Lower lobe of right lung (tissue), 2 donors: ENCODE measurements around the gene SCAMP5. TPM values are rescaled to one million over a fixed set of nuclear protein-coding genes. Genes with fewer than 3 reads are reported as not detected.

Source experiments
- ATAC-seq, 2 donors: fragments of 200-7000 bp; cut with Tn5 transposase; one replicate each; pipeline ENCODE4 v1.9.1; 2020 to 2022; ENCODE audit warnings: mild to moderate bottlenecking in 2 of 2, moderate library complexity in 2 of 2
- DNase-seq: peaks from one replicate; pipeline ENCODE4 v3.0.0-alpha.2; 2020
- H3K27ac ChIP-seq: fragments of 200-600 bp; one replicate; pipeline ENCODE4 v1.8.0; 2022
- H3K27me3 ChIP-seq: fragments of 200-600 bp; one replicate; pipeline ENCODE4 v1.8.0; 2022; ENCODE audit warnings: low read depth
- H3K36me3 ChIP-seq: fragments of 200-600 bp; one replicate; pipeline ENCODE4 v1.8.0; 2022; ENCODE audit warnings: mild to moderate bottlenecking
- H3K4me1 ChIP-seq: fragments of 200-600 bp; one replicate; pipeline ENCODE4 v1.8.0; 2022
- H3K4me3 ChIP-seq: fragments of 200-600 bp; one replicate; pipeline ENCODE4 v1.8.0; 2022; ENCODE audit warnings: mild to moderate bottlenecking
- H3K9me3 ChIP-seq: fragments of 200-600 bp; one replicate; pipeline ENCODE4 v1.8.0; 2022
- intact Hi-C: fragments of 100-400 bp; cut with DNase I; formaldehyde crosslinking; loops from one replicate; pipeline ENCODE4 v1.11.0; 2022
- total RNA-seq: library from RNA; stranded (reverse); fragmentation: NEBNext Ultra II Directional; extraction: Animal tissue kit (Norgen Biotek cat#: 25700); gene quantifications from one replicate; pipeline ENCODE4 v1.2.1, GENCODE V29; 2021
- TF ChIP-seq, protein P1 (sequence below): fragments of 200-600 bp; IDR thresholded peaks from one replicate; pipeline ENCODE4 v1.8.0; 2022; ENCODE audit warnings: antibody characterized with exemption, mild to moderate bottlenecking
- donor health status: DM: no; HTN: yes; CAD: no; lungs with severe emphysema.

Gene SCAMP5
- total RNA-seq, 1 donor from 2014 or later = 1.9 TPM

DNA sequence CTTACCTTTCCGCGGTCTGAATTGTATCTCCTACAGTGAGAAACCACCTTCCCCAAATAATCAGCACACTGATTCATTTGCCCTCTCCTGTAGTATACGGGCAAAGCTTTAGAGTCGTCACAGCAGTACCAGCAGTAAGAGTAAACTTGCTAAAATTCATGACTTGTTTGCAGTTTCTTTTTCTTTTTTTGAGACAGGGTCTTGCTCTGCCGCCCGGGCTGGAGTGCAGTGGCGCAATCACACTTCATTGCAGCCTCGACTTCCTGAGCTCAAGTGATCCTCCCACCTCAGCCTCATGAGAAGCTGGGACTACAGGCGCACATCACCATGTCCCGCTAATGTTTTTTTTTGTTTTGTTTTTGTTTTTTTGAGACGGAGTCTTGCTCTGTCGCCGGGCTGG is 11.9 kb downstream of the SCAMP5 start:
- no peak for ATAC-seq
- TF ChIP-seq, protein P1, sequence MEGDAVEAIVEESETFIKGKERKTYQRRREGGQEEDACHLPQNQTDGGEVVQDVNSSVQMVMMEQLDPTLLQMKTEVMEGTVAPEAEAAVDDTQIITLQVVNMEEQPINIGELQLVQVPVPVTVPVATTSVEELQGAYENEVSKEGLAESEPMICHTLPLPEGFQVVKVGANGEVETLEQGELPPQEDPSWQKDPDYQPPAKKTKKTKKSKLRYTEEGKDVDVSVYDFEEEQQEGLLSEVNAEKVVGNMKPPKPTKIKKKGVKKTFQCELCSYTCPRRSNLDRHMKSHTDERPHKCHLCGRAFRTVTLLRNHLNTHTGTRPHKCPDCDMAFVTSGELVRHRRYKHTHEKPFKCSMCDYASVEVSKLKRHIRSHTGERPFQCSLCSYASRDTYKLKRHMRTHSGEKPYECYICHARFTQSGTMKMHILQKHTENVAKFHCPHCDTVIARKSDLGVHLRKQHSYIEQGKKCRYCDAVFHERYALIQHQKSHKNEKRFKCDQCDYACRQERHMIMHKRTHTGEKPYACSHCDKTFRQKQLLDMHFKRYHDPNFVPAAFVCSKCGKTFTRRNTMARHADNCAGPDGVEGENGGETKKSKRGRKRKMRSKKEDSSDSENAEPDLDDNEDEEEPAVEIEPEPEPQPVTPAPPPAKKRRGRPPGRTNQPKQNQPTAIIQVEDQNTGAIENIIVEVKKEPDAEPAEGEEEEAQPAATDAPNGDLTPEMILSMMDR = no peak

GRCh38 chr15:75008221-75008625 is 12.9 kb downstream of the SCAMP5 start:
- Histone ChIP-seq H3K36me3 (no peaks in the 10 kb centered on the region), H3K9me3 (no peaks in the 10 kb centered on the region), H3K27me3 (no peaks in the 10 kb centered on the region), H3K27ac (no peak overlapping the region), H3K4me1 (no peaks in the 10 kb centered on the region), H3K4me3 (no peak overlapping the region)
- TF ChIP-seq, protein P1 = no peak
- intact Hi-C loops = no loop called here
- DNase-seq = no peak
- ATAC-seq = no peak

More for the DNA sequence above, 11.9 kb downstream of the SCAMP5 start:
- Histone ChIP-seq H3K36me3 (no peaks in the 10 kb centered on the region), H3K27ac (no peak overlapping the region), H3K27me3 (no peaks in the 10 kb centered on the region), H3K9me3 (no peaks in the 10 kb centered on the region), H3K4me1 (no peaks in the 10 kb centered on the region), H3K4me3 (no peak overlapping the region)
- intact Hi-C loops = no loop called here
- no peak for DNase-seq

DNA sequence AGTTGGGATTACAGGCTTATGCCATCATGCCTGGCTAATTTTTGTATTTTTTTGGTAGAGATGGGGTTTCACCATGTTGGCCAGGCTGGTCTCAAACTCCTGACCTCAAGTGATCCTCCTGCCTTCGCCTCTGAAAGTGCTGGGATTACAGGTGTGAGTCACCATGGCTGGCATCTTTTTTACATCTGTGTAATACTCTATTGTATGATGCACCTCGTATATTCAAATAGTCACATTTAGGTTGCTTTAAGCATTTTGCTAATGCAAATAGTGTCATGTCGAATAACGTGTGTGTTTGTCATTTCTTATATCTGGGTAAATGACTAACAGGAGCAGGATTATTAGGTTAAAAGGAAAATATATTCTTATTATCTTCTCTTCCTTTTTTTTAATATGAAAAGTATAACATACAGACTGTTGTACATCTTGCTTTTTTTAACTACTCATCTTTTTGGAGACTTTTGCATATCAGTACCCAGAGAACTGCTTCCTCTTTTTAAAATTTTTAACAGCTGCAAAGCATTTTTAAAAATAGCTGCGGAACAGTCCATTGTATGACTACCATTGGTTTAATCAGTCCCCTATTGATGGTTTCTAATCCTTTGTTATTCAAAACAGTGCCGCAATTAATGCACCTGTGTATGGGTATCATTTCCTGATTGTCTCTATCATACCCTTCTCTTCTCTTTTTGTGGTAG is 13.4 kb downstream of the SCAMP5 start:
- ATAC-seq (no peak), DNase-seq (no peak)
- Histone ChIP-seq H3K27ac (no peak overlapping the region), H3K27me3 (no peaks in the 10 kb centered on the region), H3K9me3 (no peaks in the 10 kb centered on the region), H3K36me3 (no peaks in the 10 kb centered on the region), H3K4me3 (no peak overlapping the region), H3K4me1 (no peaks in the 10 kb centered on the region)
- intact Hi-C loops = no loop called here
- TF ChIP-seq, protein P1 = no peak

DNA sequence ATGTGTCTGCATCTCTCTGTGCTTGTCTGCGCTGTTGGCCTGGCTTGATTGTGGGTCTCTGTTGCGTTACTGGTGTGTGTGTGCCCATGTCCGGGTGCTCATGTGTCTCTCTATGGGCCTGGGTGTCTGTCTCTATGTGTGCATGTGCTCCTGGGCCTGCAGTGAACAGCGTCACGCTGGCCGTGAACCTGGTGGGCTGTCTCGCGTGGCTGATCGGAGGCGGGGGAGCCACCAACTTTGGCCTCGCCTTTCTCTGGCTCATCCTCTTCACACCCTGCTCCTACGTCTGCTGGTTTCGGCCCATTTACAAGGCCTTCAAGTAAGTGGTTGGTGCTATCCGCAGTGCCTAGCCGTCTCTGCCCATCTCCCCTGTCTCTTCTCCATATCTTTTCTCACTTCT is 21.1 kb downstream of the SCAMP5 start:
- no peak for DNase-seq
- no peak for ATAC-seq
- Histone ChIP-seq H3K36me3 (no peaks in the 10 kb centered on the region), H3K27ac (no peak overlapping the region), H3K9me3 (no peaks in the 10 kb centered on the region), H3K4me3 (no peak overlapping the region), H3K4me1 (no peaks in the 10 kb centered on the region), H3K27me3 (no peaks in the 10 kb centered on the region)
- intact Hi-C loops = no loop called here
- TF ChIP-seq, protein P1 = no peak

DNA sequence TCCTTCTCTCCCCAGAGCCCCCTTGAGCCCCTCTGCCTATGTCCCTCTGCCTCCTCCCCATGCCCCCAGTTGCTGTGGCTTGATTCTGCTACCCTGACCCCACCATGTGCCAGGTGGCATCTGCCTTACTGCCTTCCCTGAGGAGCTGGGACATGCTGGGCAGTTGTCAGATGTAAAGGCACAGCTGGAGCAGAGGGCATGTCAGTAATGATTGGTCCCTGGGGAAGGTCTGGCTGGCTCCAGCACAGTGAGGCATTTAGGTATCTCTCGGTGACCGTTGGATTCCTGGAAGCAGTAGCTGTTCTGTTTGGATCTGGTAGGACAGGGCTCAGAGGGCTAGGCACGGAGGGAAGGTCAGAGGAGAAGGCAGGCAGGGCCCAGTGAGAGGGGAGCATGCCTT is 24.6 kb downstream of the SCAMP5 start:
- no peaks in the 10 kb centered on the region for H3K9me3 ChIP-seq
- no peak for DNase-seq
- intact Hi-C loops = no loop called here
- no peaks in the 10 kb centered on the region for H3K36me3 ChIP-seq
- no peak overlapping the region for H3K4me3 ChIP-seq
- H3K27me3 ChIP-seq = no peaks in the 10 kb centered on the region
- H3K27ac ChIP-seq = no peak overlapping the region
- ATAC-seq = no peak
- peaks cover 10% of the 10 kb centered on the region for H3K4me1 ChIP-seq
- TF ChIP-seq, protein P1 = no peak
